HepG2 (cell line): Measurements from ENCODE around the gene SPRED2. TPM values are rescaled to one million over a fixed set of nuclear protein-coding genes. Genes with fewer than 3 reads are reported as not detected.

Experiments used
- HMGXB4 ChIP-seq, 2 experiments: sonication (generic) in 1 of 2; formaldehyde crosslinking in 1 of 2; IDR thresholded peaks; 2 replicates each; pipeline versions ENCODE4 v1.4.0 to v1.6.1; 2018 to 2020; ENCODE audit warnings: missing genetic modification reagents in 2 of 2, borderline replicate concordance in 1 of 2, low read depth in 1 of 2, mild to moderate bottlenecking in 1 of 2, missing biosample characterization in 1 of 2
- MAF1 ChIP-seq: sonication (generic); formaldehyde crosslinking; IDR thresholded peaks from 2 replicates; pipeline ENCODE4 v1.5.0; 2020; ENCODE audit warnings: missing genetic modification reagents, borderline replicate concordance
- MIER2 ChIP-seq: IDR thresholded peaks from 2 replicates; pipeline ENCODE4 v1.6.1; 2016; ENCODE audit warnings: missing biosample characterization, missing genetic modification reagents
- MLX ChIP-seq: IDR thresholded peaks from 2 replicates; pipeline ENCODE4 v1.6.1; 2016
- MXI1 ChIP-seq: IDR thresholded peaks from 3 replicates; pipeline ENCODE4 v1.6.1; 2012; ENCODE audit warnings: low read depth, low read length, inconsistent platforms, borderline replicate concordance
- NAIF1 ChIP-seq: sonication (generic); formaldehyde crosslinking; IDR thresholded peaks from 2 replicates; pipeline ENCODE4 v1.5.0; 2020; ENCODE audit warnings: mild to moderate bottlenecking, missing genetic modification reagents, borderline replicate concordance
- NKX3-1 ChIP-seq: sonication (generic); formaldehyde crosslinking; IDR thresholded peaks from 2 replicates; pipeline ENCODE4 v1.5.0; 2020; ENCODE audit warnings: missing genetic modification reagents
- ZNF329 ChIP-seq: sonication (generic); formaldehyde crosslinking; IDR thresholded peaks from 2 replicates; pipeline ENCODE4 v1.9.0; 2021; ENCODE audit warnings: low read depth, mild to moderate bottlenecking, missing genetic modification reagents
- polyA plus RNA-seq, 8 experiments: library from polyadenylated mRNA; depleted of rRNA in 3 of 8; stranded (reverse) in 7 of 8; unstranded in 1 of 8; fragments of >200 nt; fragmentation: Illumina TruSeq in 4 of 8; extraction: Trizol in 4 of 8; gene quantifications; 2 replicates each; pipeline versions ENCODE4 v1.2.1 to v1.2.3, GENCODE V29; 2011 to 2016; ENCODE audit warnings: low read depth in 4 of 8, missing spikeins in 1 of 8, mixed read lengths in 1 of 8; ENCODE audit not compliant: insufficient read depth in 1 of 8
- total RNA-seq, 5 experiments: library from RNA; depleted of rRNA; stranded (reverse); fragments of >200 nt; fragmentation: Illumina TruSeq; extraction: Trizol; gene quantifications; 2 replicates each; pipeline ENCODE4 v1.2.3, GENCODE V29; 2016; ENCODE audit warnings: low read depth in 1 of 5
- TF ChIP-seq, protein P1 (sequence below): sonication (generic); formaldehyde crosslinking; IDR thresholded peaks from 2 replicates; pipeline ENCODE4 v1.4.0; 2020; ENCODE audit warnings: missing genetic modification reagents, mild to moderate bottlenecking, borderline replicate concordance
- TF ChIP-seq, protein P2 (sequence below): sonication (generic); formaldehyde crosslinking; IDR thresholded peaks from 2 replicates; pipeline ENCODE4 v1.9.0; 2021; ENCODE audit warnings: missing genetic modification reagents, borderline replicate concordance
- TF ChIP-seq, protein P3 (sequence below): sonication (generic); formaldehyde crosslinking; IDR thresholded peaks from 2 replicates; pipeline ENCODE4 v1.4.0; 2020; ENCODE audit warnings: missing genetic modification reagents
- TF ChIP-seq, protein P4 (sequence below): sonication (generic); formaldehyde crosslinking; IDR thresholded peaks from 2 replicates; pipeline ENCODE4 v1.4.0; 2020; ENCODE audit warnings: mild to moderate bottlenecking, missing genetic modification reagents
- TF ChIP-seq, protein P5 (sequence below), 2 experiments: IDR thresholded peaks; 2 replicates each; pipeline ENCODE4 v1.6.1; 2011 to 2012; ENCODE audit warnings: low read length in 2 of 2, borderline replicate concordance in 1 of 2, low read depth in 1 of 2, mild to moderate bottlenecking in 1 of 2, moderate library complexity in 1 of 2

The SPRED2 gene
- total and polyA plus RNA-seq, 2 of the 13 experiments (the other 11 are each of a cell fraction or from before 2014, with no cell fraction given), result 13.0 to 37.0 TPM

GRCh38 chr2:65434592-65435241, 2.3 kb upstream of the SPRED2 start (continued):
- TF ChIP-seq MLX (CRISPR knock-in tag) (no peak), MIER2 (CRISPR knock-in tag) (peak; percentile 20; the same call in 1 of the 2 replicates), ZNF329 (CRISPR knock-in tag) (no peak), NKX3-1 (CRISPR knock-in tag) (no peak), NAIF1 (0 out of 2 replicates have a peak, but pooled peaks have one; percentile 16), HMGXB4 (CRISPR knock-in tag; IDR thresholded peaks at IDR 0.05; ENCODE audit: borderline replicate concordance in 1 of 2, low read depth in 1 of 2) (0 out of 4 replicates have a peak, but pooled peaks of 1 of the 2 experiments have one; percentile 8), MXI1 (0 out of 3 replicates have a peak, but pooled peaks have one; percentile 48), MAF1 (CRISPR knock-in tag) (no peak)
- TF ChIP-seq, protein P1, sequence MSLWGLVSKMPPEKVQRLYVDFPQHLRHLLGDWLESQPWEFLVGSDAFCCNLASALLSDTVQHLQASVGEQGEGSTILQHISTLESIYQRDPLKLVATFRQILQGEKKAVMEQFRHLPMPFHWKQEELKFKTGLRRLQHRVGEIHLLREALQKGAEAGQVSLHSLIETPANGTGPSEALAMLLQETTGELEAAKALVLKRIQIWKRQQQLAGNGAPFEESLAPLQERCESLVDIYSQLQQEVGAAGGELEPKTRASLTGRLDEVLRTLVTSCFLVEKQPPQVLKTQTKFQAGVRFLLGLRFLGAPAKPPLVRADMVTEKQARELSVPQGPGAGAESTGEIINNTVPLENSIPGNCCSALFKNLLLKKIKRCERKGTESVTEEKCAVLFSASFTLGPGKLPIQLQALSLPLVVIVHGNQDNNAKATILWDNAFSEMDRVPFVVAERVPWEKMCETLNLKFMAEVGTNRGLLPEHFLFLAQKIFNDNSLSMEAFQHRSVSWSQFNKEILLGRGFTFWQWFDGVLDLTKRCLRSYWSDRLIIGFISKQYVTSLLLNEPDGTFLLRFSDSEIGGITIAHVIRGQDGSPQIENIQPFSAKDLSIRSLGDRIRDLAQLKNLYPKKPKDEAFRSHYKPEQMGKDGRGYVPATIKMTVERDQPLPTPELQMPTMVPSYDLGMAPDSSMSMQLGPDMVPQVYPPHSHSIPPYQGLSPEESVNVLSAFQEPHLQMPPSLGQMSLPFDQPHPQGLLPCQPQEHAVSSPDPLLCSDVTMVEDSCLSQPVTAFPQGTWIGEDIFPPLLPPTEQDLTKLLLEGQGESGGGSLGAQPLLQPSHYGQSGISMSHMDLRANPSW (CRISPR knock-in tag), result no peak
- TF ChIP-seq, protein P2, sequence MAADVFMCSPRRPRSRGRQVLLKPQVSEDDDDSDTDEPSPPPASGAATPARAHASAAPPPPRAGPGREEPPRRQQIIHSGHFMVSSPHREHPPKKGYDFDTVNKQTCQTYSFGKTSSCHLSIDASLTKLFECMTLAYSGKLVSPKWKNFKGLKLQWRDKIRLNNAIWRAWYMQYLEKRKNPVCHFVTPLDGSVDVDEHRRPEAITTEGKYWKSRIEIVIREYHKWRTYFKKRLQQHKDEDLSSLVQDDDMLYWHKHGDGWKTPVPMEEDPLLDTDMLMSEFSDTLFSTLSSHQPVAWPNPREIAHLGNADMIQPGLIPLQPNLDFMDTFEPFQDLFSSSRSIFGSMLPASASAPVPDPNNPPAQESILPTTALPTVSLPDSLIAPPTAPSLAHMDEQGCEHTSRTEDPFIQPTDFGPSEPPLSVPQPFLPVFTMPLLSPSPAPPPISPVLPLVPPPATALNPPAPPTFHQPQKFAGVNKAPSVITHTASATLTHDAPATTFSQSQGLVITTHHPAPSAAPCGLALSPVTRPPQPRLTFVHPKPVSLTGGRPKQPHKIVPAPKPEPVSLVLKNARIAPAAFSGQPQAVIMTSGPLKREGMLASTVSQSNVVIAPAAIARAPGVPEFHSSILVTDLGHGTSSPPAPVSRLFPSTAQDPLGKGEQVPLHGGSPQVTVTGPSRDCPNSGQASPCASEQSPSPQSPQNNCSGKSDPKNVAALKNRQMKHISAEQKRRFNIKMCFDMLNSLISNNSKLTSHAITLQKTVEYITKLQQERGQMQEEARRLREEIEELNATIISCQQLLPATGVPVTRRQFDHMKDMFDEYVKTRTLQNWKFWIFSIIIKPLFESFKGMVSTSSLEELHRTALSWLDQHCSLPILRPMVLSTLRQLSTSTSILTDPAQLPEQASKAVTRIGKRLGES (CRISPR knock-in tag), result no peak
- TF ChIP-seq, protein P3, sequence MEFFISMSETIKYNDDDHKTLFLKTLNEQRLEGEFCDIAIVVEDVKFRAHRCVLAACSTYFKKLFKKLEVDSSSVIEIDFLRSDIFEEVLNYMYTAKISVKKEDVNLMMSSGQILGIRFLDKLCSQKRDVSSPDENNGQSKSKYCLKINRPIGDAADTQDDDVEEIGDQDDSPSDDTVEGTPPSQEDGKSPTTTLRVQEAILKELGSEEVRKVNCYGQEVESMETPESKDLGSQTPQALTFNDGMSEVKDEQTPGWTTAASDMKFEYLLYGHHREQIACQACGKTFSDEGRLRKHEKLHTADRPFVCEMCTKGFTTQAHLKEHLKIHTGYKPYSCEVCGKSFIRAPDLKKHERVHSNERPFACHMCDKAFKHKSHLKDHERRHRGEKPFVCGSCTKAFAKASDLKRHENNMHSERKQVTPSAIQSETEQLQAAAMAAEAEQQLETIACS (CRISPR knock-in tag), result no peak
- TF ChIP-seq, protein P4, sequence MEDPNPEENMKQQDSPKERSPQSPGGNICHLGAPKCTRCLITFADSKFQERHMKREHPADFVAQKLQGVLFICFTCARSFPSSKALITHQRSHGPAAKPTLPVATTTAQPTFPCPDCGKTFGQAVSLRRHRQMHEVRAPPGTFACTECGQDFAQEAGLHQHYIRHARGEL (CRISPR knock-in tag), result no peak
- TF ChIP-seq, protein P5, sequence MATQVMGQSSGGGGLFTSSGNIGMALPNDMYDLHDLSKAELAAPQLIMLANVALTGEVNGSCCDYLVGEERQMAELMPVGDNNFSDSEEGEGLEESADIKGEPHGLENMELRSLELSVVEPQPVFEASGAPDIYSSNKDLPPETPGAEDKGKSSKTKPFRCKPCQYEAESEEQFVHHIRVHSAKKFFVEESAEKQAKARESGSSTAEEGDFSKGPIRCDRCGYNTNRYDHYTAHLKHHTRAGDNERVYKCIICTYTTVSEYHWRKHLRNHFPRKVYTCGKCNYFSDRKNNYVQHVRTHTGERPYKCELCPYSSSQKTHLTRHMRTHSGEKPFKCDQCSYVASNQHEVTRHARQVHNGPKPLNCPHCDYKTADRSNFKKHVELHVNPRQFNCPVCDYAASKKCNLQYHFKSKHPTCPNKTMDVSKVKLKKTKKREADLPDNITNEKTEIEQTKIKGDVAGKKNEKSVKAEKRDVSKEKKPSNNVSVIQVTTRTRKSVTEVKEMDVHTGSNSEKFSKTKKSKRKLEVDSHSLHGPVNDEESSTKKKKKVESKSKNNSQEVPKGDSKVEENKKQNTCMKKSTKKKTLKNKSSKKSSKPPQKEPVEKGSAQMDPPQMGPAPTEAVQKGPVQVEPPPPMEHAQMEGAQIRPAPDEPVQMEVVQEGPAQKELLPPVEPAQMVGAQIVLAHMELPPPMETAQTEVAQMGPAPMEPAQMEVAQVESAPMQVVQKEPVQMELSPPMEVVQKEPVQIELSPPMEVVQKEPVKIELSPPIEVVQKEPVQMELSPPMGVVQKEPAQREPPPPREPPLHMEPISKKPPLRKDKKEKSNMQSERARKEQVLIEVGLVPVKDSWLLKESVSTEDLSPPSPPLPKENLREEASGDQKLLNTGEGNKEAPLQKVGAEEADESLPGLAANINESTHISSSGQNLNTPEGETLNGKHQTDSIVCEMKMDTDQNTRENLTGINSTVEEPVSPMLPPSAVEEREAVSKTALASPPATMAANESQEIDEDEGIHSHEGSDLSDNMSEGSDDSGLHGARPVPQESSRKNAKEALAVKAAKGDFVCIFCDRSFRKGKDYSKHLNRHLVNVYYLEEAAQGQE (IDR thresholded peaks at IDR 0.05; ENCODE audit: borderline replicate concordance in 1 of 2, low read depth in 1 of 2, low read length in 2 of 2), result peak in 1 of 2 experiments; percentile 82; a peak in 1 of 4 replicates
